H1 (cell line): ENCODE measurements around the gene DOK7. TPM values are rescaled to one million over a fixed set of nuclear protein-coding genes. Genes with fewer than 3 reads are reported as not detected.

ENCODE experiments used
- CTCF ChIA-PET: fragments of 300-600 bp; sonication (Branson Sonifier 250); formaldehyde crosslinking; loops from one replicate; lab custom pipeline; 2021; ENCODE audit not compliant: partially characterized antibody; lab: Charles Lee
- POLR2A ChIA-PET: fragments of 300-600 bp; sonication (Branson Sonifier 250); formaldehyde crosslinking; loops from one replicate; lab custom pipeline; 2021; ENCODE audit warnings: inconsistent platforms; ENCODE audit not compliant: partially characterized antibody; lab: Charles Lee
- DNase-seq, 2 experiments: peaks; one replicate each; pipeline versions ENCODE4 v3.0.0 to v3.0.0-alpha.2; 2010 to 2022; ENCODE audit warnings: low spot score in 2 of 2, low read depth in 1 of 2, mixed read lengths in 1 of 2
- FAIRE-seq: peaks from 2 replicates; lab custom pipeline; 2011; peaks lifted over from hg19 to GRCh38; lab: Jason Lieb, UNC
- H2AFZ ChIP-seq: 2 replicates; pipeline ENCODE4 v1.8.1; 2012; ENCODE audit warnings: low read length, inconsistent platforms
- H2AK5ac ChIP-seq: 2 replicates; pipeline ENCODE4 v1.6.1; 2013; ENCODE audit warnings: low read depth, low read length
- H2BK120ac ChIP-seq: replicated peaks from 2 replicates; pipeline ENCODE3; 2013; ENCODE audit warnings: low read depth, low read length, inconsistent platforms
- H2BK12ac ChIP-seq: 2 replicates; pipeline ENCODE4 v1.6.1; 2013; ENCODE audit warnings: low read depth, low read length
- H2BK15ac ChIP-seq: 2 replicates; pipeline ENCODE4 v1.6.1; 2013; ENCODE audit warnings: low read length
- H2BK20ac ChIP-seq: 2 replicates; pipeline ENCODE4 v1.6.1; 2013; ENCODE audit warnings: low read length
- H2BK5ac ChIP-seq: 2 replicates; pipeline ENCODE4 v1.6.1; 2013; ENCODE audit warnings: low read depth, low read length
- H3K14ac ChIP-seq: 2 replicates; pipeline ENCODE4 v1.6.1; 2013; ENCODE audit warnings: inconsistent platforms; ENCODE audit not compliant: insufficient read length
- H3K18ac ChIP-seq: 2 replicates; pipeline ENCODE4 v1.6.1; 2013; ENCODE audit warnings: low read length; ENCODE audit errors: extremely low read depth
- H3K23ac ChIP-seq: 2 replicates; pipeline ENCODE4 v1.6.1; 2013; ENCODE audit warnings: inconsistent platforms; ENCODE audit not compliant: insufficient read length
- H3K23me2 ChIP-seq: 2 replicates; pipeline ENCODE4 v1.6.1; 2013; ENCODE audit warnings: low read depth, low read length
- H3K27ac ChIP-seq: 2 replicates; pipeline ENCODE4 v1.6.1; 2011; ENCODE audit warnings: low read depth, low read length, inconsistent platforms
- H3K27me3 ChIP-seq, 4 experiments: replicated peaks in 1 of 4; 1 replicate in 1 of 4; 2 replicates in 3 of 4; pipeline versions ENCODE4 v1.6.1 to v1.8.1; 2011 to 2013; ENCODE audit warnings: low read length in 3 of 4, mild to moderate bottlenecking in 3 of 4, inconsistent platforms in 2 of 4, mixed read lengths in 2 of 4, moderate library complexity in 1 of 4; ENCODE audit not compliant: control insufficient read depth in 3 of 4, insufficient read depth in 3 of 4; ENCODE audit errors: extremely low read depth in 1 of 4
- H3K36me3 ChIP-seq, 4 experiments: 2 replicates each; pipeline versions ENCODE4 v1.6.1 to v1.8.1; 2011 to 2013; ENCODE audit warnings: mild to moderate bottlenecking in 4 of 4, low read length in 3 of 4, moderate library complexity in 2 of 4, control low read depth in 1 of 4, inconsistent platforms in 1 of 4; ENCODE audit not compliant: insufficient read depth in 4 of 4, control insufficient read depth in 2 of 4
- H3K4ac ChIP-seq: replicated peaks from 2 replicates; pipeline ENCODE3; 2013; ENCODE audit warnings: low read length, low read depth, mixed read lengths, inconsistent platforms; ENCODE audit not compliant: insufficient read length
- H3K4me1 ChIP-seq, 4 experiments: replicated peaks in 1 of 4; 1 replicate in 1 of 4; 2 replicates in 3 of 4; pipeline versions ENCODE4 v1.6.1 to v1.8.1; 2011 to 2013; ENCODE audit warnings: low read length in 3 of 4, inconsistent platforms in 2 of 4, mixed read lengths in 1 of 4; ENCODE audit not compliant: insufficient read depth in 4 of 4, control insufficient read depth in 3 of 4
- H3K4me2 ChIP-seq, 2 experiments: 2 replicates each; pipeline versions ENCODE4 v1.6.1 to v1.8.1; 2011 to 2013; ENCODE audit warnings: low read depth in 2 of 2, low read length in 2 of 2, control low read depth in 1 of 2, inconsistent platforms in 1 of 2, mild to moderate bottlenecking in 1 of 2; ENCODE audit not compliant: insufficient read depth in 1 of 2
- H3K4me3 ChIP-seq, 4 experiments: fragments of 200-600, 300-600 bp in 1 of 4; sonication (generic), shearing (Covaris generic), sonication (Bioruptor Twin) in 1 of 4; 2 replicates each; pipeline versions ENCODE4 v1.5.1 to v1.8.1; 2011 to 2016; ENCODE audit warnings: low read length in 4 of 4, low read depth in 3 of 4, control low read depth in 2 of 4, inconsistent platforms in 2 of 4, mild to moderate bottlenecking in 2 of 4, mixed read lengths in 1 of 4, moderate library complexity in 1 of 4; ENCODE audit not compliant: insufficient read depth in 2 of 4; ENCODE audit errors: extremely low read depth in 1 of 4
- H3K56ac ChIP-seq: replicated peaks from 2 replicates; pipeline ENCODE3; 2013; ENCODE audit warnings: low read depth, mild to moderate bottlenecking, mixed read lengths, low read length, inconsistent platforms; ENCODE audit not compliant: insufficient read length
- H3K79me1 ChIP-seq: 2 replicates; pipeline ENCODE4 v1.6.1; 2013; ENCODE audit warnings: low read depth, low read length, control low read depth
- H3K79me2 ChIP-seq, 2 experiments: 2 replicates each; pipeline versions ENCODE4 v1.6.1 to v1.8.1; 2012 to 2013; ENCODE audit warnings: low read length in 2 of 2, mild to moderate bottlenecking in 2 of 2, inconsistent platforms in 1 of 2; ENCODE audit not compliant: insufficient read depth in 2 of 2, control insufficient read depth in 1 of 2
- H3K9ac ChIP-seq, 4 experiments: replicated peaks in 1 of 4; 1 replicate in 1 of 4; 2 replicates in 3 of 4; pipeline versions ENCODE4 v1.6.1 to v1.8.1; 2011 to 2013; ENCODE audit warnings: low read depth in 3 of 4, low read length in 3 of 4, control low read depth in 2 of 4, mild to moderate bottlenecking in 2 of 4, moderate library complexity in 2 of 4, inconsistent platforms in 1 of 4; ENCODE audit errors: extremely low read depth in 1 of 4
- H3K9me3 ChIP-seq, 2 experiments: 2 replicates each; pipeline versions ENCODE4 v1.6.1 to v1.8.1; 2012 to 2013; ENCODE audit warnings: mild to moderate bottlenecking in 2 of 2, moderate library complexity in 2 of 2, control low read depth in 1 of 2, inconsistent platforms in 1 of 2, low read depth in 1 of 2, low read length in 1 of 2, mixed read lengths in 1 of 2; ENCODE audit not compliant: insufficient read depth in 2 of 2
- H4K20me1 ChIP-seq, 2 experiments: replicated peaks in 1 of 2; 2 replicates each; pipeline versions ENCODE3 to v1.8.1; 2011 to 2013; ENCODE audit warnings: inconsistent platforms in 2 of 2, low read length in 2 of 2, mild to moderate bottlenecking in 1 of 2; ENCODE audit not compliant: insufficient read depth in 2 of 2, control insufficient read depth in 1 of 2
- H4K5ac ChIP-seq: 2 replicates; pipeline ENCODE4 v1.6.1; 2013; ENCODE audit warnings: low read length, low read depth, mixed read lengths, inconsistent platforms; ENCODE audit not compliant: insufficient read length
- H4K8ac ChIP-seq: 2 replicates; pipeline ENCODE4 v1.8.0; 2013; ENCODE audit warnings: mild to moderate bottlenecking, moderate library complexity, low read length, inconsistent platforms; ENCODE audit not compliant: insufficient read depth; ENCODE audit errors: extremely low read depth
- H4K91ac ChIP-seq: replicated peaks from 2 replicates; pipeline ENCODE3; 2013; ENCODE audit warnings: low read length, mixed read lengths, inconsistent platforms; ENCODE audit not compliant: insufficient read length
- CTBP2 ChIP-seq: IDR thresholded peaks from 2 replicates; pipeline ENCODE4 v1.7.0; 2011; ENCODE audit warnings: borderline replicate concordance, mild to moderate bottlenecking, moderate library complexity, mixed read lengths, low read length; ENCODE audit not compliant: insufficient read depth, insufficient read length
- EGR1 ChIP-seq: IDR thresholded peaks from 2 replicates; pipeline ENCODE4 v1.6.1; 2011; ENCODE audit warnings: low read depth, low read length, borderline replicate concordance
- GABPA ChIP-seq: IDR thresholded peaks from 2 replicates; pipeline ENCODE4 v1.6.1; 2011; ENCODE audit warnings: mild to moderate bottlenecking, low read length, moderate library complexity, borderline replicate concordance; ENCODE audit not compliant: insufficient read depth
- JUND ChIP-seq: IDR thresholded peaks from 2 replicates; pipeline ENCODE4 v1.6.1; 2011; ENCODE audit warnings: mild to moderate bottlenecking, improper control_type of control experiment, low read length
- KDM4A ChIP-seq: IDR thresholded peaks from one replicate; pipeline ENCODE4 v1.7.1; 2012; ENCODE audit warnings: low read depth, mild to moderate bottlenecking, moderate library complexity, low read length, inconsistent platforms; ENCODE audit not compliant: severe bottlenecking
- NRF1 ChIP-seq: IDR thresholded peaks from 2 replicates; pipeline ENCODE4 v1.6.1; 2011; ENCODE audit warnings: mild to moderate bottlenecking, low read depth, low read length, improper control_type of control experiment
- POLR2AphosphoS5 ChIP-seq: IDR thresholded peaks from 2 replicates; pipeline ENCODE4 v1.6.1; 2011; ENCODE audit warnings: low read depth, low read length
- RFX5 ChIP-seq: IDR thresholded peaks from 2 replicates; pipeline ENCODE4 v1.6.1; 2011; ENCODE audit warnings: low read depth, low read length, improper control_type of control experiment, borderline replicate concordance
- RXRA ChIP-seq: IDR thresholded peaks from 2 replicates; pipeline ENCODE4 v1.6.1; 2011; ENCODE audit warnings: low read depth, mild to moderate bottlenecking, low read length, moderate library complexity; ENCODE audit not compliant: insufficient read depth
- SP4 ChIP-seq: IDR thresholded peaks from 2 replicates; pipeline ENCODE4 v1.6.1; 2012; ENCODE audit warnings: low read length, inconsistent platforms
- SUZ12 ChIP-seq: fragments of 200-600 bp; sonication (generic); IDR thresholded peaks from 2 replicates; pipeline ENCODE4 v1.6.1; 2012; ENCODE audit warnings: mild to moderate bottlenecking, inconsistent platforms, low read length, moderate library complexity, mixed read lengths
- TBP ChIP-seq: IDR thresholded peaks from 2 replicates; pipeline ENCODE4 v1.6.1; 2011; ENCODE audit warnings: low read depth, low read length, improper control_type of control experiment
- WGBS, 2 experiments: shearing (Covaris generic) in 1 of 2; methylation state at CpG; one replicate each; pipeline versions ENCODE4 v1.1.6 to v1.1.7; 2013 to 2015; ENCODE audit warnings: low lambda C conversion rate in 2 of 2, mixed read lengths in 2 of 2, inconsistent platforms in 1 of 2, low coverage in 1 of 2, missing lambda C conversion rate in 1 of 2; ENCODE audit not compliant: insufficient replicate concordance in 2 of 2, insufficient coverage in 1 of 2, insufficient read length in 1 of 2; ENCODE audit errors: extremely low coverage in 1 of 2, missing lambda C conversion rate in 1 of 2; 5-methylcytosine and 5-hydroxymethylcytosine counted together
- polyA plus RNA-seq, 7 experiments: library from polyadenylated mRNA; depleted of rRNA in 3 of 7; stranded (reverse) in 5 of 7; unstranded in 2 of 7; fragments of >200 nt in 5 of 7; fragments of 200-250 nt in 2 of 7; gene quantifications; 1 replicate in 5 of 7; 2 replicates in 1 of 7; 4 replicates in 1 of 7; pipeline versions ENCODE4 v1.2.1 to v1.2.3, GENCODE V29; 2011 to 2013; ENCODE audit warnings: missing spikeins in 2 of 7, mixed read lengths in 2 of 7
- total RNA-seq: library from RNA; stranded (reverse); fragmentation: NEBNext Ultra II Directional; extraction: Animal tissue kit (Norgen Biotek cat#: 25700); gene quantifications from 2 replicates; pipeline ENCODE4 v1.2.1, GENCODE V29; 2021

Gene DOK7
- total and polyA plus RNA-seq, 2 of the 8 experiments (the other 6 are each of a cell fraction or from before 2014, with no cell fraction given) = 0.32 TPM; not detected in 1

DNA sequence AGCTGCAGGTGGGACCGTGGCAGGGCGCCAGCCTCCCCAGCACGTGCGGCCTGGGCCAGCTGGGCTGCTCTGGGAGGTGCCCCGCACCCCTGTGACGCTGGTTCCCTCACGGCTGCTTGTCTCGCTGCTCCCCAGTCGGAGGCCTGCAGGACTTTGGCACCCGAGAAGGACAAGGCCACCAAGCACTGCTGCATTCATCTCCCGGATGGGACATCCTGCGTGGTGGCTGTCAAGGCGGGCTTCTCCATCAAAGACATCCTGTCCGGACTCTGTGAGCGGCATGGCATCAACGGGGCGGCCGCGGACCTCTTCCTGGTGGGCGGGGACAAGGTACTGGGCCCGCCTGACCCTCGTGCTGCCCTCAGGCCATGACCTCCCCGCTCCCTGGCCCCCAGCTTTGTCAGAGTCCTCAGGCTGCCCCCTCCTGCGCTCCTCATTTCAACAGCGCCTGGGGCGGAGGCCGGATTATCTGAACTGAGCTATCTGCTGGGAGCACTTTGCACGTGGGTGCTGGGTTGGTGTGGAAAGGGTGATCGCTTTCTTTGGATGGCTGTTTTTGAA is 40.8 kb upstream of the DOK7 start:
- H3K36me3 ChIP-seq = no peaks in the 10 kb centered on the region
- no peak overlapping the region for H2BK120ac ChIP-seq
- no peak overlapping the region for H4K5ac ChIP-seq
- 96% methylated on average over 25 of the region's 29 CpGs; no CpG with 5 or more reads in 1 of the 2 experiments for WGBS, 2 experiments
- no peak overlapping the region for H3K18ac ChIP-seq
- DNase-seq (no peak), FAIRE-seq (no peak)
- POLR2A ChIA-PET = interaction anchor here (0.8 to 1.7 kb wide), 2 partner anchors 13 to 60 kb away, joined by 3 to 5 read pairs; no protein-coding TSS in a partner anchor
- no peak overlapping the region for H2AFZ ChIP-seq
- H3K27ac ChIP-seq = no peak overlapping the region; the same call in 1 of the 2 replicates
- H4K20me1 ChIP-seq = peaks cover 1 to 4% of the 10 kb centered on the region in 2 experiments
- H3K4me1 ChIP-seq = no peaks in the 10 kb centered on the region; a peak in 2 of 7 replicates
- no peaks in the 10 kb centered on the region; a peak in 1 of 7 replicates for H3K27me3 ChIP-seq
- H3K9me3 ChIP-seq = no peaks in the 10 kb centered on the region
- no peak overlapping the region for H2BK20ac ChIP-seq
- H4K8ac ChIP-seq = no peak overlapping the region
- no peak overlapping the region for H3K14ac ChIP-seq
- no peak overlapping the region for H3K9ac ChIP-seq
- no peak overlapping the region for H3K4ac ChIP-seq
- no peak overlapping the region for H2BK15ac ChIP-seq
- no peak overlapping the region for H3K4me2 ChIP-seq
- no peak overlapping the region for H2BK5ac ChIP-seq
- H3K23ac ChIP-seq = no peak overlapping the region
- H3K4me3 ChIP-seq = no peak overlapping the region
- H3K23me2 ChIP-seq = no peaks in the 10 kb centered on the region
- H2AK5ac ChIP-seq = 0 out of 2 replicates have a peak overlapping the region, but pooled peaks have one; percentile 13
- H3K79me1 ChIP-seq = no peaks in the 10 kb centered on the region
- CTCF ChIA-PET = interaction anchor here (1.1 to 6.6 kb wide), 5 partner anchors 12 to 67 kb away, joined by 3 to 32 read pairs (median 4); no protein-coding TSS in a partner anchor
- H2BK12ac ChIP-seq = no peak overlapping the region
- H3K56ac ChIP-seq = no peak overlapping the region
- H3K79me2 ChIP-seq = no peaks in the 10 kb centered on the region
- H4K91ac ChIP-seq = no peak overlapping the region
- TF ChIP-seq RFX5 (no peak), SUZ12 (no peak), GABPA (no peak), JUND (no peak), POLR2AphosphoS5 (no peak), EGR1 (no peak), RXRA (no peak), SP4 (no peak), TBP (no peak), NRF1 (no peak), CTBP2 (no peak), KDM4A (no peak)
